NB4 (cell line): ENCODE measurements around the gene EID3.

Experiments
- CTCF ChIP-seq: IDR thresholded peaks from one replicate; pipeline ENCODE4 v1.5.1; 2012; ENCODE audit warnings: low read depth, low read length
- MAX ChIP-seq: IDR thresholded peaks from 2 replicates; pipeline ENCODE4 v1.6.1; 2011; ENCODE audit warnings: low read depth, low read length
- MYC ChIP-seq: IDR thresholded peaks from 2 replicates; pipeline ENCODE4 v1.6.1; 2011; ENCODE audit warnings: low read depth, low read length
- POLR2A ChIP-seq: IDR thresholded peaks from 2 replicates; pipeline ENCODE4 v1.6.1; 2011; ENCODE audit warnings: mild to moderate bottlenecking; ENCODE audit not compliant: insufficient read length; ENCODE audit errors: extremely low read depth

- TF ChIP-seq CTCF (no peak), POLR2A (no peak), MAX (no peak), MYC (no peak)
Observed at GRCh38 chr12:104323899-104324298, 20.4 kb downstream of the EID3 start.
